K562 treated with DMSO at 1 percent for 24 hours (cell line): ENCODE data around the gene UGDH. TPM values are rescaled to one million over a fixed set of nuclear protein-coding genes. Genes with fewer than 3 reads are reported as not detected.

Source experiments
- total RNA-seq: library from RNA; unstranded; fragments of 300-600 nt; gene quantifications from 2 replicates; pipeline ENCODE4 v1.2.3, GENCODE V29; 2022; ENCODE audit warnings: low read depth; ENCODE audit not compliant: insufficient read depth

UGDH gene
- total RNA-seq, result 10.2 and 11.5 TPM in 2 replicates

GRCh38 chr4:39527296-39528060, at the start of gene UGDH:
Gene UGDH (minus strand): TSS chr4:39527439. CDS start chr4:39521512, 5,927 bp downstream.

GRCh38 chr4:39458505-39459300, 68.5 kb downstream of the UGDH start, which contains the start of the genes LIAS and RPL9:
Gene LIAS (plus strand): TSS chr4:39459056. CDS start chr4:39459118, 62 bp downstream.
Gene RPL9 (minus strand): TSS chr4:39458922. CDS start chr4:39458439, 483 bp downstream.

Other genes with a start within 250 kb of the UGDH start
- gene RFC1, start 161.1 kb downstream of the UGDH start, total RNA-seq, result 34.5 and 45.0 TPM in 2 replicates
- not detected in 2 replicates for gene KLB, start 120.5 kb downstream of the UGDH start, total RNA-seq
- 2,269 and 2,426 TPM in 2 replicates for gene RPL9, start 68.5 kb downstream of the UGDH start, total RNA-seq
- gene LIAS, start 68.4 kb downstream of the UGDH start, total RNA-seq, result 12.2 and 12.3 TPM in 2 replicates
- gene SMIM14, start 111.4 kb upstream of the UGDH start, total RNA-seq, result 7.9 and 16.1 TPM in 2 replicates
- gene UBE2K, start 170.7 kb upstream of the UGDH start, total RNA-seq, result 28.7 and 36.7 TPM in 2 replicates